Mesendoderm (in vitro differentiated cells): ENCODE measurements around the gene PPT2.
A peak's percentile ranks its signal among the peaks of the same experiment; 100 is the strongest.

Source experiments
- DNase-seq: peaks from one replicate; pipeline ENCODE4 v3.0.0; 2013
- H2AK5ac ChIP-seq: 2 replicates; pipeline ENCODE4 v1.6.1; 2013; ENCODE audit warnings: low read length, inconsistent platforms
- H2BK120ac ChIP-seq: 2 replicates; pipeline ENCODE4 v1.6.1; 2013; ENCODE audit warnings: low read depth, mild to moderate bottlenecking, low read length, moderate library complexity, mixed read lengths
- H2BK15ac ChIP-seq: replicated peaks from 2 replicates; pipeline ENCODE4 v1.6.1; 2013; ENCODE audit warnings: low read depth, mild to moderate bottlenecking, moderate library complexity
- H2BK5ac ChIP-seq: 2 replicates; pipeline ENCODE4 v1.6.1; 2013; ENCODE audit warnings: low read length, inconsistent platforms
- H3K18ac ChIP-seq: 2 replicates; pipeline ENCODE4 v1.6.1; 2013; ENCODE audit warnings: mild to moderate bottlenecking, low read length, mixed read lengths
- H3K23ac ChIP-seq: one replicate; pipeline ENCODE4 v1.6.1; 2013; ENCODE audit warnings: low read length
- H3K27ac ChIP-seq: 2 replicates; pipeline ENCODE4 v1.5.1; 2013; ENCODE audit warnings: low read depth, mild to moderate bottlenecking, inconsistent platforms, low read length, moderate library complexity
- H3K27me3 ChIP-seq: 2 replicates; pipeline ENCODE4 v1.6.1; 2013; ENCODE audit warnings: low read length, control low read depth, mild to moderate bottlenecking, inconsistent platforms; ENCODE audit not compliant: insufficient read depth, poor library complexity
- H3K36me3 ChIP-seq: 2 replicates; pipeline ENCODE4 v1.6.1; 2013; ENCODE audit warnings: low read length, inconsistent platforms; ENCODE audit not compliant: control insufficient read depth, insufficient read depth
- H3K4ac ChIP-seq: one replicate; pipeline ENCODE4 v1.6.1; 2013; ENCODE audit warnings: low read depth, mild to moderate bottlenecking, low read length, moderate library complexity
- H3K4me1 ChIP-seq: 2 replicates; pipeline ENCODE4 v1.6.1; 2013; ENCODE audit warnings: low read depth, low read length, inconsistent platforms; ENCODE audit not compliant: control insufficient read depth
- H3K4me2 ChIP-seq: 2 replicates; pipeline ENCODE4 v1.6.1; 2013; ENCODE audit warnings: low read length
- H3K4me3 ChIP-seq: 2 replicates; pipeline ENCODE4 v1.5.1; 2013; ENCODE audit warnings: mild to moderate bottlenecking, low read length
- H3K56ac ChIP-seq: one replicate; pipeline ENCODE4 v1.6.1; 2013; ENCODE audit warnings: low read length
- H3K79me1 ChIP-seq: 2 replicates; pipeline ENCODE4 v1.6.1; 2013; ENCODE audit warnings: low read length, inconsistent platforms
- H3K79me2 ChIP-seq: 2 replicates; pipeline ENCODE4 v1.6.1; 2013; ENCODE audit warnings: mild to moderate bottlenecking, low read length; ENCODE audit not compliant: control insufficient read depth, insufficient read depth
- H3K9ac ChIP-seq: 2 replicates; pipeline ENCODE4 v1.6.1; 2013; ENCODE audit warnings: low read length, inconsistent platforms
- H4K5ac ChIP-seq: one replicate; pipeline ENCODE4 v1.6.1; 2013; ENCODE audit warnings: low read length
- H4K8ac ChIP-seq: one replicate; pipeline ENCODE4 v1.6.1; 2013; ENCODE audit warnings: low read depth, mild to moderate bottlenecking, control low read depth, low read length, moderate library complexity
- WGBS: extraction: QIAGEN DNeasy Blood & Tissue Kit; methylation state at CpG from one replicate; pipeline ENCODE4 v1.1.7; 2013; ENCODE audit warnings: low lambda C conversion rate, missing lambda C conversion rate; ENCODE audit not compliant: insufficient coverage; ENCODE audit errors: extremely low coverage; 5-methylcytosine and 5-hydroxymethylcytosine counted together

The PPT2 gene

DNA sequence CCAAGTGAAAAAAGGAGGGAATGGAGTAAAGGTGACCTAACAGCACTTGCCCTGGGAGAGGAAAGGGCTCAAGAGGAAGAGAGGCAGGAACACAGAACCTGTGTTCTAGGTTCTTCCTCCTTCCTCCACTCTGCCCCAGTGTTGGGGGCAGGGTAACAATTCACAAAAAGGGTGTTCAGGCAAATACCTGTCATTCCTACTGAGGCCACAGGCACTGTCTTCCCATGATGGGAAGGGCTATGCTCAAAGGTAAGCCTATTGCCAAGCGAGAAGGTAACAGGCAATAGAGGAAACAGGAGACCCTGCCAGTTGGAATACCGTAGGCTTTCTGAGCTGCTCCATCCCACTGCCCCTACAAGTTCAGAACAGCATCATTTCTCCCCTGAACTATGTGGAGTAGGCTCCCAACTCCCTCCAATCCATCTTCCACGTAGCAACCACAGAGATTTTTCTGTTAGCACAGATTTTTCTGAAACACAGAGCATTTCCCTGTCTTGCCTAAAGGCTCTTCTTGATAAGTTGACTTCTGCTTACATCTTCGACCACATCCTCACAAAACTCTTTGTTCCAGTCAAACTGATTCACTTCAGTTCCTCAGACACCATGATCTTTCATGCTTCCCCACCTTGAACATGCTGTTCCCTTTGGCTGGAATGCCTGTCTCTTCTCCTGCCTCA is 19.2 kb downstream of the PPT2 start:
- peak; percentile 84 for DNase-seq
- no peaks in the 10 kb centered on the region for H3K27me3 ChIP-seq
- H3K79me1 ChIP-seq: peaks cover 24% of the 10 kb centered on the region
- peak overlapping the region; percentile 12 for H3K9ac ChIP-seq
- WGBS: no CpG with 5 or more reads among the region's 4 CpGs
- H4K8ac ChIP-seq: no peak overlapping the region
- no peak overlapping the region for H3K4me3 ChIP-seq
- no peak overlapping the region for H2BK15ac ChIP-seq
- no peak overlapping the region for H3K23ac ChIP-seq
- no peak overlapping the region for H2AK5ac ChIP-seq
- H3K36me3 ChIP-seq: peaks cover 2% of the 10 kb centered on the region
- H4K5ac ChIP-seq: no peak overlapping the region
- no peak overlapping the region for H2BK120ac ChIP-seq
- peaks cover 15% of the 10 kb centered on the region for H3K4me1 ChIP-seq
- H3K27ac ChIP-seq: no peak overlapping the region
- H3K18ac ChIP-seq: no peak overlapping the region
- H2BK5ac ChIP-seq: no peak overlapping the region
- H3K4me2 ChIP-seq: no peak overlapping the region
- H3K79me2 ChIP-seq: peaks cover 31% of the 10 kb centered on the region
- H3K4ac ChIP-seq: no peak overlapping the region
- no peak overlapping the region for H3K56ac ChIP-seq

DNA sequence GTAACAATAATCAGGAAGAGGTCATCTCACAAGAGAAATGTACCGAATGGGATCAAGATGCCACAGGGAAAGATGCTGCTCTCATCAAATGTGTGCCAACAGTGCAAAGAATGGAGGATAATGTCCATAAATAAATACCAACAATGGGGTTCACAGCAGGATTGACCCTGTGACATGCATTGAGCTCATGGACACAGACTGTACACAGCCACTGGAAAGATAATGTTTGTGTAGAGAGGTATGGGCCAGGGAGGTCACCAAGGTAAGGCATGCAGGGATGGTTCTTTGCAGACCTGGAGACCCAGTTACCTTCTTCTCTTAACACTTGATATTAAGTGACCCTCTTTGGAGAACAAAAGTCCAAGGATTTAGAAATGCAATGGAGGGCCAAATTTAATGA is 20.5 kb downstream of the PPT2 start:
- H3K36me3 ChIP-seq: peaks cover 2% of the 10 kb centered on the region
- H2AK5ac ChIP-seq: no peak overlapping the region
- H3K79me1 ChIP-seq: peaks cover 27% of the 10 kb centered on the region
- H3K4ac ChIP-seq: no peak overlapping the region
- no peak overlapping the region for H3K4me3 ChIP-seq
- H2BK120ac ChIP-seq: no peak overlapping the region
- H3K27ac ChIP-seq: no peak overlapping the region
- peaks cover 37% of the 10 kb centered on the region for H3K79me2 ChIP-seq
- WGBS: no CpG with 5 or more reads among the region's 1 CpG
- H3K27me3 ChIP-seq: no peaks in the 10 kb centered on the region
- no peak overlapping the region for H2BK5ac ChIP-seq
- no peak overlapping the region for H3K4me2 ChIP-seq
- no peak overlapping the region for H4K8ac ChIP-seq
- H2BK15ac ChIP-seq: no peak overlapping the region
- no peak overlapping the region for H4K5ac ChIP-seq
- H3K56ac ChIP-seq: no peak overlapping the region
- no peak overlapping the region for H3K18ac ChIP-seq
- H3K23ac ChIP-seq: no peak overlapping the region
- DNase-seq: no peak
- peaks cover 17% of the 10 kb centered on the region for H3K4me1 ChIP-seq
- no peak overlapping the region for H3K9ac ChIP-seq

DNA sequence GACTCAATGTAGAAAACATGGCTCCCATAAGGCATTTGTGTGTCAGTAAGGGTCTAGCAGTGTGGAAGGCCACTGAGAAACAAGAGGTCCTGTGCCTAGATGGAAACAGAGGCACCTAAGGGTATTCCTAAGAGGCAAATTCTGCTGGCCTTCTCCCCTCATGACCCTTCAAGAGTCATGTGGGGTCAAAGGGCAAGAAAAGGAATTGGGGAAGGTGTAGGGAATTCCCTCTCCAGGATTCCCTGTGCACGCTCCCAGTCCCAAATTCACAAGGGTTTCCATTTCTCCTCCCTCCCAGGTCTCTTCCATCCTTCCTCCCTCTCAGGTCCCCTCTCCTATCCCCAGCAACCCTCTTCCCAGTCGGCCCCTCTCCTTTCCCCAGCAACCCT is 21.4 kb downstream of the PPT2 start:
- peaks cover 27% of the 10 kb centered on the region for H3K79me1 ChIP-seq
- H3K79me2 ChIP-seq: peaks cover 37% of the 10 kb centered on the region
- no peak overlapping the region for H4K8ac ChIP-seq
- peaks cover 17% of the 10 kb centered on the region for H3K4me1 ChIP-seq
- H3K27me3 ChIP-seq: no peaks in the 10 kb centered on the region
- H3K18ac ChIP-seq: peak overlapping the region; percentile 89
- H3K9ac ChIP-seq: peak overlapping the region; percentile 78
- H3K4me3 ChIP-seq: peak overlapping the region; percentile 44
- H2BK15ac ChIP-seq: no peak overlapping the region
- no peak overlapping the region for H2BK5ac ChIP-seq
- H2AK5ac ChIP-seq: no peak overlapping the region
- no peaks in the 10 kb centered on the region for H3K36me3 ChIP-seq
- H4K5ac ChIP-seq: no peak overlapping the region
- no peak overlapping the region for H3K23ac ChIP-seq
- no CpG with 5 or more reads among the region's 2 CpGs for WGBS
- no peak overlapping the region for H3K27ac ChIP-seq
- peak overlapping the region; percentile 90 for H3K4me2 ChIP-seq
- DNase-seq: no peak
- H2BK120ac ChIP-seq: no peak overlapping the region
- H3K4ac ChIP-seq: no peak overlapping the region
- H3K56ac ChIP-seq: peak overlapping the region; percentile 98

DNA sequence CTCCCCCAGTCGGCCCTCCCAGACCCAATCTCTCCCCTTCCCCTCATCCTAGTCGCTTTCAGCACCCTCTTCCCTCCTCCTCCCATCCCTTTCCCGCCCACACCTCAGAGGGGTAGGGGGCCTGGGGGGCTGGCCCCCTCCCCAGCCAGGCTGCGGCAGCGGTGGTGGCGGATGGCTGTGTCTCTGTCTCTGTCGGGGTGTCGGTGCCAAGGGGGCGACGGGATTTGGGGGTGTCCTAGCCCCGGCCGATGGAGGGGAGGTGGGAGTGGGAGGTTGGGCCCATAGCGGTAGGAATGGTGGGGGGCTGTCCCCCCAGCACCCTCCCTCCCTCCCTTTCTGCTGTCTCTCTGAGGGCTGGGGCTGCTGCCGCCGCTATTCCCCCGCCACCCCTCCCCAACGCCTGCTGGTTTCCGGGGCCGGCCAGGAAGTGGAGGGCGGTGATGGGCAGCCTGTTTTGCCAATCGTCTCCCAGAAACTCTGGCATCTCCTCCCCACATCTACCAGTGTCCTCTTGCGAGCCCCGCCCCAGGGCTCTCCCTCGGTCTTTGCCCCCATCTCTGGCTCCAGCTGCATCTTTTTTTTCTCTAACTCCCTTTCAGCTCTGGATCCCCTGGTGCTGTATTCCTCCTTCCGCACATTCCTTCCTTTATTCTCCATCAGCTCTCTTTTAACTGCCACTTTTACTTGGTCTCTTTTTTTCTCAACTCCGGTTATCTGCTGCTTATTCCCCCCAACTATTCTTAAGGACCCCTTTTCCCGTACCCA is 22.0 kb downstream of the PPT2 start, which contains the start of gene AGPAT1:
AGPAT1 (minus strand) TSS at position 374 of the 765 bp plus-strand sequence. CDS start 4,588 bp downstream, outside the sequence.
- Histone ChIP-seq H2BK120ac (no peak within 1 kb of the TSS), H3K4me3 (peak within 1 kb of the TSS; percentile 44), H3K79me2 (peaks cover 37% of the 10 kb centered on the region), H3K27ac (peak within 1 kb of the TSS; percentile 89), H2AK5ac (peak within 1 kb of the TSS; percentile 97), H2BK15ac (no peak within 1 kb of the TSS), H3K4me1 (peaks cover 17% of the 10 kb centered on the region), H3K56ac (peak within 1 kb of the TSS; percentile 98), H3K23ac (no peak within 1 kb of the TSS), H2BK5ac (peak within 1 kb of the TSS; percentile 27), H4K5ac (peak within 1 kb of the TSS; percentile 68), H3K18ac (peak within 1 kb of the TSS; percentile 89), H3K4ac (peak within 1 kb of the TSS; percentile 73), H4K8ac (no peak within 1 kb of the TSS), H3K79me1 (peaks cover 27% of the 10 kb centered on the region), H3K27me3 (no peaks in the 10 kb centered on the region), H3K36me3 (peaks cover 1% of the 10 kb centered on the region), H3K4me2 (peak within 1 kb of the TSS; percentile 90), H3K9ac (peak within 1 kb of the TSS; percentile 88)
- no CpG with 5 or more reads among the region's 27 CpGs for WGBS
- peak; percentile 98 for DNase-seq

DNA sequence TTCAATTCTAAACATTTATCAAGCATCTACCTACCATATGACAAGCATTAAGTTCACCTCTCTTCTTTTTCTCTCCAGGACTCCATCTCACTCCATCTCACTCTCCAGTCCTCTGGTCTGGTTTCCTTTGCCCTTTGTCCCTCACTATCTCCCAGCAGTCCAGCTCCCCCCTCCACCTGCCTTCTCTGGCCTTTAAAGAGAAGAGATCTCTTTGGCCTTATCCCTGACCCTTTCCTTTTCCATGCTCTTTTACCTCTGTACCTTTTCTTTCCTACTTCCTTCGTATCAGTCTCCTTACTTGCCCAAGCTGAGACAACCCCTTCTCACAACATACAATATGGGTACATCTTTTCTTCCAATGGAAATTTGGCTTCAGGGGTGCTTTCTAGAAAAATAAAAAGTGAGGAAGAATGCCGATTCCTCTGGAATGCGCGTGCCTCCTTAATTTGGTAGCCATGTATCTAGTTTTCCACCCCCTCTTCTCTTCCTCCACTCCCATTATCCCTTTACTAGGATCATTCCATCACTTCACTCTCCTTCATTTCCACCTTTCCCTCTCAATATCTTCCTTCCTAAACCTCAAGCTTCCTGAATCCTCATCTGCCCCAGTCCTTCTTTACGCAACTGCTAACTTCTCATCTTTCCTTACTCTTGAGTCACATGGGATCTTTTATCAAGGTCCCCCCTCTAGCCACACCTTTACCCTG is 22.7 kb downstream of the PPT2 start:
- H3K9ac ChIP-seq: peak overlapping the region; percentile 88
- peaks cover 1% of the 10 kb centered on the region for H3K36me3 ChIP-seq
- H2BK120ac ChIP-seq: no peak overlapping the region
- H3K4me3 ChIP-seq: peak overlapping the region; percentile 18
- H3K79me1 ChIP-seq: peaks cover 25% of the 10 kb centered on the region
- H3K27ac ChIP-seq: peak overlapping the region; percentile 89
- H4K8ac ChIP-seq: no peak overlapping the region
- peaks cover 17% of the 10 kb centered on the region for H3K4me1 ChIP-seq
- H4K5ac ChIP-seq: peak overlapping the region; percentile 68
- H2AK5ac ChIP-seq: peak overlapping the region; percentile 97
- peak overlapping the region; percentile 77 for H3K4me2 ChIP-seq
- H3K23ac ChIP-seq: no peak overlapping the region
- no peak overlapping the region for H2BK15ac ChIP-seq
- H3K27me3 ChIP-seq: no peaks in the 10 kb centered on the region
- peak overlapping the region; percentile 47 for H3K18ac ChIP-seq
- peak overlapping the region; percentile 89 for H3K4ac ChIP-seq
- peak overlapping the region; percentile 27 for H2BK5ac ChIP-seq
- peak overlapping the region; percentile 91 for H3K56ac ChIP-seq
- peaks cover 37% of the 10 kb centered on the region for H3K79me2 ChIP-seq
- WGBS: 100% methylated on average over 1 of the region's 5 CpGs
- DNase-seq: no peak
